NT2/D1 (cell line): Measurements from ENCODE around the gene PIGN.

Source experiments
- DNase-seq: peaks from one replicate; pipeline ENCODE4 v3.0.0-alpha.2; 2011; ENCODE audit warnings: low read depth, low spot score
- H3K27me3 ChIP-seq: 2 replicates; pipeline ENCODE4 v1.6.0; 2011; ENCODE audit warnings: mild to moderate bottlenecking; ENCODE audit not compliant: insufficient read length, insufficient read depth
- H3K36me3 ChIP-seq: 2 replicates; pipeline ENCODE4 v1.6.1; 2011; ENCODE audit warnings: mild to moderate bottlenecking, low read length, mixed read lengths; ENCODE audit not compliant: insufficient read depth, insufficient read length
- H3K4me1 ChIP-seq: 2 replicates; pipeline ENCODE4 v1.5.1; 2011; ENCODE audit not compliant: insufficient read depth, insufficient read length
- H3K4me3 ChIP-seq: 2 replicates; pipeline ENCODE4 v1.5.1; 2011; ENCODE audit warnings: low read depth; ENCODE audit not compliant: insufficient read length
- H3K9ac ChIP-seq: 2 replicates; pipeline ENCODE4 v1.6.0; 2011; ENCODE audit warnings: low read depth; ENCODE audit not compliant: insufficient read length
- H3K9me3 ChIP-seq: 2 replicates; pipeline ENCODE4 v1.5.1; 2011; ENCODE audit warnings: mild to moderate bottlenecking, low read length; ENCODE audit not compliant: insufficient read depth
- SUZ12 ChIP-seq: IDR thresholded peaks from 2 replicates; pipeline ENCODE4 v1.6.1; 2011; ENCODE audit not compliant: insufficient read length, insufficient read depth; ENCODE audit errors: extremely low read depth
- YY1 ChIP-seq: IDR thresholded peaks from 2 replicates; pipeline ENCODE4 v1.6.1; 2011; ENCODE audit not compliant: insufficient read length, insufficient read depth
- ZNF274 ChIP-seq: IDR thresholded peaks from 2 replicates; pipeline ENCODE4 v1.6.1; 2011; ENCODE audit warnings: mild to moderate bottlenecking, low read depth, low read length

Gene PIGN

DNA sequence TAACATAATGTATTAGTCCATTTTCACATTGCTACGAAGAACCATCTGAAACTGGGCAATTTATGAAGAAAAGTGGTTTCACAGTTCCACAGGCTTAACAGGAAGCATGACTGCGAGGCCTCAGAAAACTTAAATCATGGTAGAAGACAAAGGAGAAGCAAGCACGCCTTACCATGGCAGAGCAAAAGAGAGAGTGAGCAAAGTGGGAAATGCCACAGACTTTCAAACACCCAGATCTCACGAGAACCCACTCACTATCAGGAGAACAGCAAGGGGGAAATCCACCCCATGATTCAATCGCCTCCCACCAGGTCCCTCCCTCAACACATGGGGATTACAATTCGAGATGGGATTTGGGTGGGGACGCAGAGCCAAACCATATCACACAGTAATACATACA lies 22.5 kb downstream of the PIGN start:
- H3K36me3 ChIP-seq, result peaks cover 3% of the 10 kb centered on the region
- DNase-seq, result no peak
- TF ChIP-seq YY1, result no peak
- no peak for TF ChIP-seq ZNF274
- no peak for TF ChIP-seq SUZ12

GRCh38 chr18:62157843-62158242 lies 29.0 kb downstream of the PIGN start:
- Histone ChIP-seq H3K36me3 (peaks cover 3% of the 10 kb centered on the region), H3K27me3 (no peaks in the 10 kb centered on the region)
- DNase-seq, result no peak

More for the DNA sequence above, 22.5 kb downstream of the PIGN start:
- Histone ChIP-seq H3K4me1 (no peaks in the 10 kb centered on the region), H3K4me3 (no peak overlapping the region), H3K9me3 (0 out of 2 replicates have a peak, but pooled peaks cover 7% of the 10 kb centered on the region), H3K9ac (no peak overlapping the region), H3K27me3 (no peaks in the 10 kb centered on the region)

DNA sequence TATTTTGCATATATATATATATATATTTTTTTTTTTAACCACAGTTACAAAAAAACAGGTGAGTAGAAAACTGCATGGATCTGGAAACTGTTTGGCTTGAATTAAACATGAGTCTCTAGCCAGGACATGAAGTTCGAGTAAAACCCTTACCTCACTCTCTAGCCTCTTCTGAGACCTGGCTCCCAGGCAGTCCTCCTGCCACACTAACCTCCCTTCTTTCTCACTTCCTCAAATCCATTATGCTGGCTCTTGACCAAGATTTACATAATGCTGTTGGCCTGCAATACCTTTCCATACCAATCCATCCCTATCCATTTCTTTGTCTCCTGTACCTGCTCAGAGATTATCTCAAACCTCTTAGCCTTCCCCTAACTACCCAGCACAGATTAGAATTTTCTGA lies 34.0 kb downstream of the PIGN start:
- Histone ChIP-seq H3K36me3 (no peaks in the 10 kb centered on the region), H3K4me3 (no peak overlapping the region), H3K27me3 (no peaks in the 10 kb centered on the region), H3K4me1 (no peaks in the 10 kb centered on the region), H3K9ac (no peak overlapping the region), H3K9me3 (no peaks in the 10 kb centered on the region)
- DNase-seq, result no peak
- TF ChIP-seq ZNF274 (no peak), YY1 (no peak), SUZ12 (no peak)

More at GRCh38 chr18:62157843-62158242, 29.0 kb downstream of the PIGN start:
- no peak for TF ChIP-seq YY1
- TF ChIP-seq SUZ12, result no peak
- TF ChIP-seq ZNF274, result no peak
- Histone ChIP-seq H3K9me3 (no peaks in the 10 kb centered on the region), H3K4me1 (no peaks in the 10 kb centered on the region), H3K9ac (no peak overlapping the region), H3K4me3 (no peak overlapping the region)

DNA sequence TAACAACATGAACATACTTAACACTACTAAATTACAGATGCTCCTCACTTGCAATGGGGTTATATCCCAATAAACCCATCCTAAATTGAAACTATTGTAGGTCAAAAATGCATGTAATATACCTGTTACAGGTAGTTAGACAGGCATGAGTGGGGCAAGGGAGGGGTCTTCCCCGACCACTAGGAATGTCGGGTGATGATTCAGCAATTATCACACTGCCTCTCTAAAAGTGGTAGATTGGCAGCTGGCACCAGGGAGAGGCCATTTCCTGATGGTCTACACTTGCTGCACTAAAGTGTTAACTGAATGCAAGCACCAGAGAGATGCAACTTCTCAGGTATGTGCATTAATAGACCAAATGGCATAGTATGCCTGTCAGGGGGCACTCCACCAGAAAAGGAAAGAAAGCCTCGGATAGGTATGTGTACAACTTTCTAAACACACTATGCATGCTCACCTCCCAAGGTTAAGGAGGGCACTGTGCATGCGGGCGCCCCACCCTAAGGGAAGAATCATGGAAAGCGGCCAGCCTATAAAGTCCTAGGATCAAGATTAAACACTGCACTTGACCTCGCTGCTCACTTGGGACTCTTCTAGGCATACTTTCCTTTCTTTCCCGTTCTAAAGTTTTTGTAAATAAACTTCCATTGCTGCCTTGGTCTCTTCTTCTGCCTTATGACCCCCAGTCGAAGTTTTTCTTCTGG lies 35.6 kb downstream of the PIGN start:
- H3K4me3 ChIP-seq, result no peak overlapping the region
- no peak overlapping the region for H3K9ac ChIP-seq
- no peaks in the 10 kb centered on the region for H3K9me3 ChIP-seq
- no peak for DNase-seq
- H3K36me3 ChIP-seq, result no peaks in the 10 kb centered on the region
- H3K27me3 ChIP-seq, result no peaks in the 10 kb centered on the region
- TF ChIP-seq ZNF274 (no peak), YY1 (no peak), SUZ12 (no peak)
- no peaks in the 10 kb centered on the region for H3K4me1 ChIP-seq

GRCh38 chr18:62144338-62144737 lies 42.5 kb downstream of the PIGN start:
- Histone ChIP-seq H3K4me3 (no peak overlapping the region), H3K9ac (no peak overlapping the region), H3K4me1 (no peaks in the 10 kb centered on the region), H3K27me3 (no peaks in the 10 kb centered on the region), H3K9me3 (no peaks in the 10 kb centered on the region), H3K36me3 (peaks cover 13% of the 10 kb centered on the region)
- no peak for DNase-seq
- TF ChIP-seq SUZ12 (no peak), ZNF274 (no peak), YY1 (no peak)

GRCh38 chr18:62140259-62140658 lies 46.6 kb downstream of the PIGN start:
- no peak overlapping the region for H3K4me3 ChIP-seq
- no peak for DNase-seq
- H3K9ac ChIP-seq, result no peak overlapping the region
- H3K9me3 ChIP-seq, result no peaks in the 10 kb centered on the region
- no peaks in the 10 kb centered on the region for H3K27me3 ChIP-seq
- H3K4me1 ChIP-seq, result no peaks in the 10 kb centered on the region
- peaks cover 20% of the 10 kb centered on the region for H3K36me3 ChIP-seq
- no peak for TF ChIP-seq ZNF274

DNA sequence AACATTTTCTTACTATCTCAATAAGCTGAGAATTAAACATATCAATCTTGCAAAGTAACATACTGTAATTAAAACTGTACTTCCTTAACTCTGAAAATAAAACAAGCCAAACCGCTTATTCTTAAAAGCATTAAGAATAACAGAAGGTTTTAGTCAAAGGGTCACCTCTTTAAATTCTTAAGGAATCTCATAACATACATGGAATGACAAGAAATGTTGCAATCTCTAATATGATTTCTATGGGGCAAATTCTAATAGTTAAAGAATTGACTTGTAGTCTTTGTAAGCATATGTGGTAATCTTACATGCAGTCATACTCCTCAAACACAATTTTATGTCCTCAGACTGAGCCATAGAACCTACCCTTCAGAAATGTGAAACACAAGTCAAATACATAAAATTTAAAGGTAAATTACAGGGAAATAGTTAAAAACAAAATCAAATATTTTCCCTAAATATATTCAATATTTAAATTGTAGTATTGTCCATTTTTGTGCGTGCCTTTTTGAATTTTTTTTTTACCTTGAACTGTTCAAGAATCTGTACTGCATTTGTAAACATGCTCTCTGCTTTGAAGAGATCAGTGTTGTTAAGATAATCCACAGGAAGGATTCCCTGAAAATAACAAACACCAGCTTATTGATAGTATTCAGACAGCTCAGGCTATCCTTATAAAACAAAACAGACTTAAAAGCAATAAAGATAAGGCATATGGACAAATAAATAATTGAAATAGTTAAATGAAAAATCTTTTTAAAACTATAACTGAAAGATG lies 48.2 kb downstream of the PIGN start:
- Histone ChIP-seq H3K36me3 (peaks cover 12% of the 10 kb centered on the region), H3K4me3 (no peak overlapping the region), H3K9me3 (no peaks in the 10 kb centered on the region), H3K4me1 (no peaks in the 10 kb centered on the region), H3K27me3 (no peaks in the 10 kb centered on the region), H3K9ac (no peak overlapping the region)
- no peak for DNase-seq
- no peak for TF ChIP-seq ZNF274
- TF ChIP-seq SUZ12, result no peak
- no peak for TF ChIP-seq YY1
